GOT3 (cell line): Measurements from ENCODE around the gene ERCC2.
"Not testable (repeated sequence)": the region's sequence is repeated elsewhere in the genome, so short reads cannot be mapped to it uniquely, and the experiment has no call there.

Source experiments
- DNase-seq: peaks from one replicate; lab custom pipeline; 2025; ENCODE audit warnings: mixed read lengths; lab: John Stamatoyannopoulos, UW

ERCC2 gene

GRCh38 chr19:45370410-45371204 is at the start of gene ERCC2:
TSS of gene ERCC2 (minus strand) at chr19:45370573. CDS start at chr19:45370540, 33 bp downstream.
- DNase-seq, result peak; percentile 98

GRCh38 chr19:45419895-45420294 is 49.5 kb upstream of the ERCC2 start:
- DNase-seq, result no peak

GRCh38 chr19:45419396-45419795 is 49.0 kb upstream of the ERCC2 start:
- no peak for DNase-seq

GRCh38 chr19:45418802-45419201 is 48.4 kb upstream of the ERCC2 start:
- no peak for DNase-seq

- DNase-seq, result no peak
Observed at GRCh38 chr19:45417151-45417550, 46.8 kb upstream of the ERCC2 start.

GRCh38 chr19:45414468-45414867 is 44.1 kb upstream of the ERCC2 start:
- no peak for DNase-seq

- no peak for DNase-seq
Observed at GRCh38 chr19:45413497-45413896, 43.1 kb upstream of the ERCC2 start.

GRCh38 chr19:45410330-45410729 is 40.0 kb upstream of the ERCC2 start:
- not testable (repeated sequence) for DNase-seq

- no peak for DNase-seq
Observed at GRCh38 chr19:45409557-45409920, 39.2 kb upstream of the ERCC2 start.

GRCh38 chr19:45408830-45409556 is 38.6 kb upstream of the ERCC2 start:
- DNase-seq, result no peak

- DNase-seq, result no peak
Observed at GRCh38 chr19:45408121-45408520, 37.7 kb upstream of the ERCC2 start.

GRCh38 chr19:45407585-45407984 is 37.2 kb upstream of the ERCC2 start:
- DNase-seq, result not testable (repeated sequence)

GRCh38 chr19:45407091-45407375 is 36.7 kb upstream of the ERCC2 start:
- DNase-seq, result no peak

- DNase-seq, result peak; percentile 76
Observed at GRCh38 chr19:45406226-45407090, 36.1 kb upstream of the ERCC2 start, which contains the start of gene POLR1G. TSS of gene POLR1G (plus strand) at chr19:45406644. CDS start at chr19:45406697, 53 bp downstream.

GRCh38 chr19:45405435-45406225 is 35.3 kb upstream of the ERCC2 start:
- peak; percentile 87 for DNase-seq

GRCh38 chr19:45404557-45405434 is 34.4 kb upstream of the ERCC2 start, which contains the start of gene PPP1R13L:
TSS of gene PPP1R13L (minus strand) at chr19:45405069. CDS start at chr19:45398318, 6,751 bp downstream.
- DNase-seq, result no peak

GRCh38 chr19:45403781-45404556 is 33.6 kb upstream of the ERCC2 start:
- DNase-seq, result no peak

- no peak for DNase-seq
Observed at GRCh38 chr19:45403272-45403671, 32.9 kb upstream of the ERCC2 start.

GRCh38 chr19:45402298-45403061 is 32.1 kb upstream of the ERCC2 start:
- DNase-seq, result no peak
